NCI-H748 (cell line): ENCODE measurements around the gene CSMD2.

ENCODE experiments used
- DNase-seq: peaks from one replicate; lab custom pipeline; 2025; ENCODE audit not compliant: unreplicated experiment; lab: John Stamatoyannopoulos, UW

Gene CSMD2

GRCh38 chr1:34156739-34157138 is 8.3 kb downstream of the CSMD2 start:
- DNase-seq, result no peak

GRCh38 chr1:34155860-34156259 is 9.2 kb downstream of the CSMD2 start:
- DNase-seq, result no peak

GRCh38 chr1:34153246-34153645 is 11.8 kb downstream of the CSMD2 start:
- DNase-seq, result no peak

- DNase-seq, result no peak
Observed at GRCh38 chr1:34149501-34149900, 15.5 kb downstream of the CSMD2 start.

- DNase-seq, result peak; percentile 37
Observed at GRCh38 chr1:34147301-34147700, 17.7 kb downstream of the CSMD2 start.

GRCh38 chr1:34144766-34145165 is 20.3 kb downstream of the CSMD2 start:
- DNase-seq, result no peak

- no peak for DNase-seq
Observed at GRCh38 chr1:34143975-34144374, 21.1 kb downstream of the CSMD2 start.

GRCh38 chr1:34140011-34140676 is 24.9 kb downstream of the CSMD2 start:
- peak; percentile 14 for DNase-seq

GRCh38 chr1:34137411-34137810 is 27.6 kb downstream of the CSMD2 start:
- no peak for DNase-seq

- DNase-seq, result no peak
Observed at GRCh38 chr1:34132161-34132420, 32.9 kb downstream of the CSMD2 start.

- DNase-seq, result no peak
Observed at GRCh38 chr1:34131396-34132160, 33.5 kb downstream of the CSMD2 start.

GRCh38 chr1:34130306-34130705 is 34.7 kb downstream of the CSMD2 start:
- no peak for DNase-seq

GRCh38 chr1:34129630-34130029 is 35.4 kb downstream of the CSMD2 start:
- no peak for DNase-seq

GRCh38 chr1:34128186-34128889 is 36.7 kb downstream of the CSMD2 start:
- DNase-seq, result no peak

- no peak for DNase-seq
Observed at GRCh38 chr1:34127006-34128000, 37.7 kb downstream of the CSMD2 start.

- no peak for DNase-seq
Observed at GRCh38 chr1:34126486-34126885, 38.5 kb downstream of the CSMD2 start.

- DNase-seq, result no peak
Observed at GRCh38 chr1:34125721-34126380, 39.2 kb downstream of the CSMD2 start.

- DNase-seq, result no peak
Observed at GRCh38 chr1:34122080-34122932, 42.7 kb downstream of the CSMD2 start.

GRCh38 chr1:34115233-34115632 is 49.8 kb downstream of the CSMD2 start:
- DNase-seq, result no peak

GRCh38 chr1:34113887-34114286 is 51.1 kb downstream of the CSMD2 start:
- DNase-seq, result peak; percentile 33
